Embryonic facial prominence (tissue), 1 donor: ENCODE data around the gene SDC4.

Source experiments
- DNase-seq: peaks from one replicate; pipeline ENCODE4 v3.0.0-alpha.2; 2016; ENCODE audit errors: extremely low spot score

Gene SDC4

DNA sequence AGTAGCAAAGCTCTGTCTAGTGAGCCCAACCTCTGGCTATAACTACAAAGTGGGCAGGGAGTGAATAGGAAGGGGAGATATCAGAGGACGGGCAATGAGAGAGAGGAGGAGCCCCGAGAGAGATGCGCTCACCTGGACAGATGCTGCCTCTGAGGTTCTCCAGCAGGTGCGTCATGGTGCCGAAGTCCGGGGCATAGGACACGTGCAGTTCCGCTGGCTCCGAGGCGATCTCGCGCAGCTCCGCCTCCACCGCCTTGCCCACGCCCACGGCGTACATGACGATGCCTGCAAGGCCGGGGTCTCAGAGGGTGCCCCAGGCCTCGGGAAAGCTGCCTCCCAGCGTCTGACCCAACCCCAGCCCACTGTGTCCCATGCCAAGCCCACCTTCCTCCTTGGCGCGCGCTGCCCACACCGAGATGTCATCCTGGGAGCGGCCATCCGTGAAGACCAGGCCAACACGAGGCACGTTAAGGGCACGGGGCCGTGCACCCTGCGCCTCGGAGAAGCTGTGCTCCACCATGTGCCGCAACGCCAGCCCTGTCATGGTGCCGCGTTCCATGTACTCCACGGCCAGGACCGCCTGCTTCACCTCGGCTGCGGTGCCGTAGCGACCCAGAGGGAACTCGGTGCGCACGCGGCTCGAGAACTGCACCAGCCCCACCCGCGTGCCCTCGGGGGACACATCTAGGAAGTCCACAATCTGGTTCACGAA is 50.3 kb downstream of the SDC4 start:
- DNase-seq: no peak

DNA sequence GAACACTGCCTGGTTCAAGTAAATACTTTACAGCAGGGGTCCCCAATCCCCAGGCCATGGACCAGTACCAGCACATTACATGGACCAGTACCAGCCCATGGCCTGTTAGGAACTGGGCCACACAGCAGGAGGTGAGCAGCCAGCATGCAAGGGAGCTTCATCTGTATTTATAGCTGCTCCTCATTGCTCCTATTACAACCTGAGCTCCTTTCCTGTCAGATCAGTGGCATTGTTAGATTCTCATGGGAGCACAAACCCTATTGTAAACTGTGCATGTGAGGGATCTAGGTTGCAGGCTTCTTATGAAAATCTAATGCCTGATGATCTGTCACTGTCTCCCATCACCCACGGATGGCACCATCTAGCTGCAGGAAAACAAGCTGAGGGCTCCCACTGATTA is 53.6 kb downstream of the SDC4 start:
- DNase-seq: no peak

DNA sequence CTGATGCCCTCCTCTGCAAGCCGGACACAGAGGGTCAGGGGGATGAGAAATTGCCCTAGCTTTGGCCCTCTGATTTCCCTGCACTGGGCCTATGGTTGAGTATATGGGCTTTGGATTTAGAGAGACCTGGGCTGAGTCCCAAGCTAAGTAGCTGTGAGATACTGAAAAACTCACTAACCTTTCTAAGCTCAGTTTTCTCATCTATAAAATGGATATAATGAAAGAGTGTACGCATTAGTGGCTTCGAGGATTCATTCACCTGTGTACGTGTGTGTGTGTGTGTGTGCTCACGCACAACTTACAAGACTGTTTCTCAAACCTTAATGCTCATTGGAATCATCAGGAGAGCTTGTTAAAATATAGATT is 54.2 kb downstream of the SDC4 start:
- no peak for DNase-seq

DNA sequence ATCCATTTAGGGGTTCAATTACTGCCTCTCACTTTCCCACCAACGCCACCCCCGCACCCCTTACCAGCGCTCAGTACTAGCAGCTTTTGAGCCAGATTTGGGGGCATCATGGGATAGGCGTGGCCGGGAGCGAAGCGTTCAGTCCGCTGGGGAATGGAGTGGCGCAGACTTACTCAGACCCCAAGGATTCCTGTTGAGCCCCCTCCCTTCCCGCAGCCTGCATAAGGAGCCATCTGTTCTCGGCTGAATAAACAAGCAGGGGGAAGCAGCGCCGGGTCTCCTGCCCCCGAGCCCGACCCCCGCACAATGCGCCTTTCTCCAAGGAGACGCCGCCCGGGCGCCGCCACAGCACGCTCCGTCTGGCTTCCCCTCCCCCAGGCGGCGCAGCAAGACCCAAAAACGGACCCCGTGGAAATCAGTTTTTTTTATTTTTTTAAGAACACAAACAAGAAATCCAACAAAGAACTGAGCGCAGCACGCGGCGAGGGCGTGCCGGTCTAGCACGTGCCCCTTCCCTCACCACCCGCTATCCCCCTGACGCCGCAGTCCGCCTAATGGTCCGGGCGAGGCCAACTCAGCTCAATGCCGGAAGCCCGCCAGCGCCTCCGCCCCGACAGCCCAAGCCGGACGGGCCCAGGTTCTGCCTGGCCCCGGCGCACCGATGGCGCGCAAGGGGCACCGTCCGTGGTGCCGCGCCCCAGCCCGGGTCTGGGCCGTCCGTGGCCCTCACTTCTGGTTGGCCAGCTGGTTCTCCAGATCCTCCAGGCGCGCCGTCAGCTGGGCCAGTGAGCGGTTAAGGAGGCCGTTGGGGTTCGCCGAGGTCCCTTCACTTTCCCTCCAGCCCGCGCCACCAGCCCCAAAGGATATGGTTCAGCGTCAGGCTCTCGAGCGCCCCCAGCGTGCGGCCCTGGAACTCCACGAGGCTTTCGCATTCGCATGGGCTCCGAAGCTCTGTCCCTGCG is 54.9 kb downstream of the SDC4 start:
- DNase-seq: peak; percentile 29

DNA sequence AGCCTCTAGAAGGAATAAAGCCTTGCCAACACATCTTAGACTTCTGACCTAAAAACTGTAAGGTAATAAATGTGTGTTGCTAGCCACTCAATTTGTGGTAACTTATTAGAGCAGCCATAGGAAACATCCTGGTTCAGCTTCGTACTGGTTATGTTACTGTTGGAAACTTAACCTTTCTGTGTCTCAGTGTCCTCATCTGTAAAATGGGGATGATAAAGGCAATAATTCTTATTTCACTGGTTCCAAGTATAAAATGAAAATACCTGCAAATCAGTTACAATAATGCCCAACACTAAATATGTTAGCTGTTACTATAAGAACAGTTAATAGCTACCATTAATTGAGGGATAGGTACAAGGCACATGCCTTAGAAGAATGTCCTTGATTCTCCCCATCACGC is 55.9 kb downstream of the SDC4 start:
- no peak for DNase-seq

DNA sequence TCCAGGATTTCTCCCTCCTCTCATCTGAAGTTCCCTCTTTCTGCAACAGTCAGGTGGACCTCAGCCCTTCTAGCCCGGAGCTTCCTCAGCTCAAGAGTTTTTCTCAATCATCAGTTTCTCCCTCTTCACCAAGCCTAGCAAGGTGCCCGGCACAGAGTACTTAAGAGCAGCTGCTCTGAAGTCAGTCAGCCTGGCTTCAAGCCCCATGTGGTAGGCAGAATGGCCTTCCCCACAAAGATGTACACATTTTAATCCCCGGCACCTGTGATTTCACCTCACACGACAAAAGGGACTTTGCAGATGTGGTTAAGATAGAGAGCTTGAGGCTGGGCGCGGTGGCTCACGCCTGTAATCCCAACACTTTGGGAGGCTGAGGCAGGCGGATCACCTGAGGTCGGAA is 56.7 kb downstream of the SDC4 start:
- DNase-seq: no peak

DNA sequence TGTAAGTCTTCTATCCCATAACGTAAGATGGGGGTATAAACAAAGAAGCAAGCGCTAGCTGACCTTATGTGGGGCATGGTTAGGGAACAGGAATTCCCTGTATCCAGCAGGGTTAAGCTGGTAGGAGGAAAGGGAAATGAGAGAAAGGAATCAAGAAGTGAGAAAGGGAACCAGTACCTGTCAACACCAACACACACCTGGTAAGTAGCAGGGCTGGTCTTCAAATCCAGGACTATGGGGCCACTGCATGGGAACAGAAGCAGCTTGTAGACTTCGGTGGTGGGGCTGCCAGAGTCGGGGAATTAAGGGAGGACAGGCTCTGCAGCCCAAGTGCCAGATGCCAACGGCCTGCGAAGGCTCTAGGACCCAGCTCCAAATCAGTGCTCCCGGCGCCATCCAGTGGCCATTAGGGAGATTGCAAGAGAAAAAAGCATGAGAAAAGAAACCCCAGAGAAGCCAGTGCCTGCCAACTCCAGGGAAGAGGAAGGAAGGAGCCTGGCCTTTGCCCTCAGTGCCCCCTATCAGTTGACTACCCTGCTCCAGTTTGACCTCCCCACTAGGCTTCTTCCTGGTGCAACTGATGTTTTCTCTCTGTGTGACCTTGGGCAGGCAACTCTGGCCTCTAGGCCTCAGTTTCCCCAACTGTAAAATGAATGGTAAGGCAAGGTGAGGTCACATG is 57.4 kb downstream of the SDC4 start:
- peak; percentile 70 for DNase-seq

DNA sequence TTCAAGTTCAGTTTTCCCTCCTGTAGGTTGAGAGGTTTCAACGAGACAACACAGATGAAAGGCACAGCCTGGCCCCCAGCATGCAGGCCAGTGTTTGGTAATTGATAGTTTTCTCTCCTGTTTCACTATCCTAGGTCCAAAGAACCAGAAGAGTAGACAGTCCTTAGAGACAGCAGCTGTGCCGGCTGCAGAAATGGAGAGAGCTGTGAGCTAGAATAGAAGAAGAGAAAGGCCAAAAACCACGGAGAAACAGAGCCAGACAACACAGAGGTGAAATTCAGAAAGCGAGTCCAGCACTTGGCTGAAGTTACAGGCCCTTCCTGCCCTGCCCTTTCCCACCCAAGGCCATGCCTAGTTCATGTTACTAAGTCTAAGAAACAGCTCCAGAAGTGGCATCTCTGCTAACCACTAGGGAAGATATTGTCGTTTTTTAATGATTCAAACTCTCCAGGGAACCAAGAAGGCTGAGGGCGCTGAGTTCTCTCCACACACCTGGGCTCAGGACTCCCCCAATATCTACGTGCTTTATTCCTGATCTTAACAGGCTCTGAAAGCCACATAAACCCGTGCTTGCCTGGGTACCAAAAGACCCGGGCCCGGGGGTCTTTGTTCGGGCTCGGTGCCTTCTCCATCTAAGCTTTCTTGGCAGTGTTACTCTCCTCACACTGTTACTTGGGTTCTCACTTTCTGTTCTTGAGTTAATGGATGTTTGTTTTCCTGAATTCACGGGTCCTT is 58.1 kb downstream of the SDC4 start:
- no peak for DNase-seq

DNA sequence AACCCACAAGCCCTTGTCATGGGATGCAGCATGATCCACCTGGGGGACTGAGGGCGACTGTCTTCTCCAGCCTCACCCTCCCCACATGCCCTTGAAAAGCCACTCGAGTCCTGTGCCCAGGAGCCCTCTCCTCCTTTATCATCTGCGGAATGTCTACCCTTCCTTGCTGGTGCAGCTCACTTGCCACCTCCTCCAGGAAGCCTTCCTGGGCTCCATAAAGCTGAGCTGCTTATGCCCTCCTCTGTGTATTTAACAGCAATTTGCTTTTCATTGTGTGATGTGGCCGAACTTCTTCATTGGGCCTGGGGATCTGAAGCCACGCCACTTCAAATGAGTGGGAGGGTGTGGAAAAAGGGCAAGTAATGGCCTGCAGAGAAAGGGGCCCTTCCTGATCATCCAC is 59.4 kb downstream of the SDC4 start:
- DNase-seq: no peak

DNA sequence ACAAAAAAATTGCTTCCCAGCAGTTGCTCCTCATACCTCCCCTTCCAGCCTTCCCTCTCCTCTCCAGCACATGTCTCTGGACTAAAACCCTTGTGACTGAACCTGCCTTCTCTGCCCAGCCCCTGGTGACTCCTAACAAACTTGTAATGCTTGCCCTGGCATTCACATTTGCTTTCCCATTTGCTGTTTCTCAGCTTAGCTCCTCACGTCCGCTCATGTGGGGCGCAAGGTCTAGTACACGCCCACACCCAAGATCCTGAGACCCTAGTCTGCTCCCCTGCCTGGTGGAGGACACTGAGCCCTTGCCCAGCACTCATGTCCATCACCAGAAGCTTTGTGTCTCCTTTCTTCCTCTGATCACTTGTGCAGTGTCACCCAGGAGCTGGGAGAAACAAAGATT is 59.8 kb downstream of the SDC4 start:
- DNase-seq: no peak

DNA sequence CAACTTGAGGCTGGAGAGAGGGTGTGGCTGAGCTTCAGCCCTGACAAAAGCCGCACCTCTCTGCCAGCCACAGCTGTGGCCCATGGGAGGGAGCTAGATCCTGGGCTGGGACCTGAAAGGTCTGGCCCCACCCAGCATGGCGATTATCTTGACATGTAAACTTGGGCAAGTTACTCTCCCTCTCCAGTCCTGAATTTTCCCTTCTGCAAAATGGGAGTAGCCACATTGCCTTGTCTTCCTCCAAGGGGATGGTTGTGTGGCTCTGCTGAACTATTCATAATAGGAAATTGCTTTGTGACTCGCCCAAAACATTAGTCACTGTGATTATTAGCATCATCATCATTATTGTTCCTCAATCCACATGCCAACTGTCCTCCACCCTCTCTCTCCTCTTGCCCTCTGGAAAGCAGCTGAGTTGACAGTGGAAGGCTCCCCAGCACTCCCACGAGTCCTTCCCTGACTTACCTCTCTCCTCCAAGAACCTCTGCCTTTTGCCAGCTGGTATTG is 64.6 kb downstream of the SDC4 start:
- DNase-seq: no peak

DNA sequence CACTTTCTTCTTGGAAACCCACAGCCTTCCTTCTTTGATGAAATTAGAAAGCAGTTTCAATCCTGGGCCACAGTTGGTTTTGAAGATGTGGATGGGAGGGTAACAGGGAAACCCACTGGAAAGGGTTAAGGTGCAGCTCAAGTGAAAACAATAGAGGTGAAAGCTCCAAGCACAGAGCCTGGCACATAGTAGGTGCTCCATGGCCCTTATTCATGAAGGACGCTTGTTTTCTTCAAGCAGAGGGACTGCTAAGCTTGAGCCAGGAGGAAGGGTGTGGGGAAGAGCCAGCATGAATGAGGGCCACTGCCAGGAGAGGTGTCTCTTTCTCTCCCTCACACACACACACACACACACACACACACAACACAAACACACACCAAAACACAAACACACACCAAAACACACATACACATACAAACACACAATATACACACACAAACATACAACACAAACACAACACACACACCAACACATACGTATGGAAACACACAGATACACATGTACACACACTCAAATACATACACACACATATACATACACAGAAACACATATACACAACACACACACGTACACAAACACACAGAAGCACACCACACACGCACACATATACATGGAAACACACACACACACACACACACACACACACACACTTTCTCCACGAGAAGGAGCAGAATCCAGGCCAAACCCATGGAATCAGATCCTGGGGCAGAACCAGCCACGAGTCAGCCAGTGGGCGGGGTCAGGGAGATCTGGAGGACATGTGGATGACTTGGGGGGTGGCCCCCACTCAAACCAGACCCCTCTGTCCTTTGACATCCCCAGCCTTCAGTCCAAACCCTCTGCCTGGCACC is 65.3 kb downstream of the SDC4 start:
- no peak for DNase-seq

DNA sequence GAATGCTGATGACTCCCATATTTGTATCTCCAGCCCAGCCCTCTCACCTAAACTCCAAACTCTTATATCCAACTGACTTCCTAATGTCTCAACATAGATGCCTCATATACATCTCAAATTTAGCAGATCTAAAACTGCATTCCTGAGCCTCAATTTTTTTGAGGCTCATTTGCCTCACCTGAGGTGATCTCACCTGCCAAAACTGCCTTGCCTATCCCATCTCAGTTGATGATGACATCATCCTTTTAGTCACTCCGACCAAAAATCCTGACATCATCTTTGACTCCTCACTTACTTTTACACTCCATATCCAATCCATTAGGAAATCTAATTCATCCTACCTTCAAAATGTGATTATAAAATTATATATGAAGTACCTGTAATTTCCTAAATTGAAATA is 68.2 kb downstream of the SDC4 start:
- DNase-seq: no peak

DNA sequence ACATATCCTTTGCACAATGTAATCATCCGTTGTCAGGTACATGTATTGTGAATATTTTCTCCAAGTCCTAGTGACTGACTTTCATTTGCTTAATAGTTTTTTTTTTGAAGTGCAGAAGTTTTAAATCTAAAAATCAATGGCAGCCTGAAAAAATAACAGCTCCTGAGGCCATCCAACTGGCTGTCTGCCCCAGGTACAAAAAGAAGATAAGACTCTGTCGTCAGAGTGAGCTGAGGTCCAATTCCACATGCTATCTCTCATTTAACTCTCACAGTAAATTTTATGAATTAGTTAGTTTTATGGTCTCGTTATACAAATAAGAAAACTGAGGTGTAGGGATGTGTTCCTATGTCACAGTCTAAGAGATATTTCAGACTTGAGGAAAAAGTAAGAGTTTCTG is 72.9 kb downstream of the SDC4 start:
- no peak for DNase-seq
